ENCODE measurements around the gene ARHGAP36.

DNA sequence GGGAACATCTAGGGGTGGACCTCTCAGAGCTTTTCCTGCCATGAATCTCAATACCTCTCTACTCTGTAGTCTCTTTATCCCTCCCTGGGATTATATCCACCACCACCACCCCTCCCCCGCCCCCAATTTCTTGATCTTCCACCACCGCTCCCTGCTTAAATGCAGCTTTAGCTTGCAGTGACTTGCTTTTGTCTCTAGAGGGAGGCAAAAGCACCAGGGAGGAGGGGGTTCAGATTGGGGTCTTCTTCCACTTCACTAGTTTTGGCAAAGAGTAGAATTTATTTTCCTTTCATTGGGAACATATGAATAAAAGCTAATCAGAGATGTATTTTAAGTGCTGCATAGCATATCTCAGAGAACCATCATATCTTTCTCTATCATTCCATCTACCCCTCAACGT, 5.5 kb downstream of the ARHGAP36 start:
- TF ChIP-seq CEBPB (IDR thresholded peaks at IDR 0.05; ENCODE audit: low read depth, low read length), result no peak
- no peak for TF ChIP-seq CHD2 (IDR thresholded peaks at IDR 0.05; ENCODE audit: low read length)
- TF ChIP-seq YY1 (IDR thresholded peaks at IDR 0.05; ENCODE audit: low read depth, low read length), result no peak
- TF ChIP-seq, protein P1, sequence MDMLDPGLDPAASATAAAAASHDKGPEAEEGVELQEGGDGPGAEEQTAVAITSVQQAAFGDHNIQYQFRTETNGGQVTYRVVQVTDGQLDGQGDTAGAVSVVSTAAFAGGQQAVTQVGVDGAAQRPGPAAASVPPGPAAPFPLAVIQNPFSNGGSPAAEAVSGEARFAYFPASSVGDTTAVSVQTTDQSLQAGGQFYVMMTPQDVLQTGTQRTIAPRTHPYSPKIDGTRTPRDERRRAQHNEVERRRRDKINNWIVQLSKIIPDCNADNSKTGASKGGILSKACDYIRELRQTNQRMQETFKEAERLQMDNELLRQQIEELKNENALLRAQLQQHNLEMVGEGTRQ (IDR thresholded peaks at IDR 0.05; ENCODE audit: low read length), result no peak
- TF ChIP-seq, protein P2, sequence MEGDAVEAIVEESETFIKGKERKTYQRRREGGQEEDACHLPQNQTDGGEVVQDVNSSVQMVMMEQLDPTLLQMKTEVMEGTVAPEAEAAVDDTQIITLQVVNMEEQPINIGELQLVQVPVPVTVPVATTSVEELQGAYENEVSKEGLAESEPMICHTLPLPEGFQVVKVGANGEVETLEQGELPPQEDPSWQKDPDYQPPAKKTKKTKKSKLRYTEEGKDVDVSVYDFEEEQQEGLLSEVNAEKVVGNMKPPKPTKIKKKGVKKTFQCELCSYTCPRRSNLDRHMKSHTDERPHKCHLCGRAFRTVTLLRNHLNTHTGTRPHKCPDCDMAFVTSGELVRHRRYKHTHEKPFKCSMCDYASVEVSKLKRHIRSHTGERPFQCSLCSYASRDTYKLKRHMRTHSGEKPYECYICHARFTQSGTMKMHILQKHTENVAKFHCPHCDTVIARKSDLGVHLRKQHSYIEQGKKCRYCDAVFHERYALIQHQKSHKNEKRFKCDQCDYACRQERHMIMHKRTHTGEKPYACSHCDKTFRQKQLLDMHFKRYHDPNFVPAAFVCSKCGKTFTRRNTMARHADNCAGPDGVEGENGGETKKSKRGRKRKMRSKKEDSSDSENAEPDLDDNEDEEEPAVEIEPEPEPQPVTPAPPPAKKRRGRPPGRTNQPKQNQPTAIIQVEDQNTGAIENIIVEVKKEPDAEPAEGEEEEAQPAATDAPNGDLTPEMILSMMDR (IDR thresholded peaks at IDR 0.05; ENCODE audit: control extremely low read depth in 1 of 3, insufficient read depth in 1 of 3, low read depth in 1 of 3, low read length in 3 of 3), result peak in 2 of 3 experiments; percentile 44 to 47; a peak in 3 of 4 replicates
- TF ChIP-seq, protein P3, sequence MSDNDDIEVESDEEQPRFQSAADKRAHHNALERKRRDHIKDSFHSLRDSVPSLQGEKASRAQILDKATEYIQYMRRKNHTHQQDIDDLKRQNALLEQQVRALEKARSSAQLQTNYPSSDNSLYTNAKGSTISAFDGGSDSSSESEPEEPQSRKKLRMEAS (IDR thresholded peaks at IDR 0.05), result no peak
- TF ChIP-seq GTF2F1 (IDR thresholded peaks at IDR 0.05; ENCODE audit: borderline replicate concordance, low read depth, low read length), result no peak
- TF ChIP-seq HDAC2 (IDR thresholded peaks at IDR 0.05; ENCODE audit: borderline replicate concordance in 1 of 2, low read depth in 2 of 2, low read length in 2 of 2), result no peak
- no peak for TF ChIP-seq EGR1 (IDR thresholded peaks at IDR 0.05; ENCODE audit: borderline replicate concordance, low read depth, low read length)
- TF ChIP-seq TBP (IDR thresholded peaks at IDR 0.05; ENCODE audit: low read depth, low read length), result no peak
- TF ChIP-seq EZH2 (IDR thresholded peaks at IDR 0.05; ENCODE audit: low read depth, low read length, severe bottlenecking), result no peak
